ENCODE measurements around the gene MED12L.
A peak's percentile ranks its signal among the peaks of the same experiment; 100 is the strongest.

The MED12L gene

GRCh38 chr3:151459358-151459757, 373.9 kb downstream of the MED12L start:
- Histone ChIP-seq H4K20me1 (no peaks in the 10 kb centered on the region), H3K27me3 (no peaks in the 10 kb centered on the region), H3K27ac (no peak overlapping the region), H3K36me3 (no peaks in the 10 kb centered on the region), H3K4me3 (no peak overlapping the region), H3K9ac (no peak overlapping the region), H3K9me3 (no peaks in the 10 kb centered on the region), H3K4me2 (no peak overlapping the region), H3K4me1 (peaks cover 7% of the 10 kb centered on the region; the same call in 1 of the 2 replicates)
- TF ChIP-seq Cebpa-rat (IDR thresholded peaks at IDR 0.05) = no peak

GRCh38 chr3:151460228-151460627, 374.8 kb downstream of the MED12L start:
- H3K4me3 ChIP-seq = no peak overlapping the region
- H3K9ac ChIP-seq = no peak overlapping the region
- H3K4me2 ChIP-seq = no peak overlapping the region
- no peaks in the 10 kb centered on the region for H3K9me3 ChIP-seq
- no peaks in the 10 kb centered on the region for H3K36me3 ChIP-seq
- no peak overlapping the region for H3K27ac ChIP-seq
- no peaks in the 10 kb centered on the region for H3K27me3 ChIP-seq
- peaks cover 7% of the 10 kb centered on the region; the same call in 1 of the 2 replicates for H3K4me1 ChIP-seq
- no peaks in the 10 kb centered on the region for H4K20me1 ChIP-seq
- no peak for TF ChIP-seq Cebpa-rat (IDR thresholded peaks at IDR 0.05)

GRCh38 chr3:151460774-151461450, 375.4 kb downstream of the MED12L start, which contains the start of gene IGSF10:
IGSF10 (minus strand) TSS chr3:151461061; CDS start chr3:151458709, 2,352 bp downstream.
- no peak within 1 kb of the TSS for H3K27ac ChIP-seq
- TF ChIP-seq Cebpa-rat (IDR thresholded peaks at IDR 0.05) = no peak
- H3K4me3 ChIP-seq = no peak within 1 kb of the TSS
- H3K9me3 ChIP-seq = no peaks in the 10 kb centered on the region
- peak within 1 kb of the TSS; percentile 26; the same call in 1 of the 2 replicates for H3K4me2 ChIP-seq
- H3K9ac ChIP-seq = no peak within 1 kb of the TSS
- no peaks in the 10 kb centered on the region for H4K20me1 ChIP-seq
- H3K36me3 ChIP-seq = no peaks in the 10 kb centered on the region
- no peaks in the 10 kb centered on the region for H3K27me3 ChIP-seq
- peaks cover 7% of the 10 kb centered on the region; the same call in 1 of the 2 replicates for H3K4me1 ChIP-seq

- Histone ChIP-seq H3K4me2 (peak overlapping the region; percentile 26; the same call in 1 of the 2 replicates), H3K9me3 (no peaks in the 10 kb centered on the region), H3K4me3 (no peak overlapping the region), H3K4me1 (peaks cover 14% of the 10 kb centered on the region; the same call in 1 of the 2 replicates), H4K20me1 (no peaks in the 10 kb centered on the region), H3K36me3 (no peaks in the 10 kb centered on the region), H3K27ac (no peak overlapping the region), H3K9ac (no peak overlapping the region), H3K27me3 (no peaks in the 10 kb centered on the region)
- no peak for TF ChIP-seq Cebpa-rat (IDR thresholded peaks at IDR 0.05)
Observed at GRCh38 chr3:151462278-151462780, 376.9 kb downstream of the MED12L start.

- Histone ChIP-seq H3K9ac (no peak overlapping the region), H3K9me3 (no peaks in the 10 kb centered on the region), H3K27ac (no peak overlapping the region), H3K4me2 (no peak overlapping the region), H3K27me3 (no peaks in the 10 kb centered on the region), H3K4me1 (peaks cover 16% of the 10 kb centered on the region; the same call in 1 of the 2 replicates), H4K20me1 (no peaks in the 10 kb centered on the region), H3K36me3 (no peaks in the 10 kb centered on the region), H3K4me3 (no peak overlapping the region)
- no peak for TF ChIP-seq Cebpa-rat (IDR thresholded peaks at IDR 0.05)
Observed at GRCh38 chr3:151462991-151463390, 377.5 kb downstream of the MED12L start.

GRCh38 chr3:151467069-151467468, 381.6 kb downstream of the MED12L start:
- Histone ChIP-seq H3K27me3 (no peaks in the 10 kb centered on the region), H3K9ac (no peak overlapping the region), H4K20me1 (no peaks in the 10 kb centered on the region), H3K36me3 (no peaks in the 10 kb centered on the region), H3K27ac (no peak overlapping the region), H3K9me3 (no peaks in the 10 kb centered on the region), H3K4me2 (no peak overlapping the region; the same call in 1 of the 2 replicates), H3K4me1 (peaks cover 11% of the 10 kb centered on the region; the same call in 1 of the 2 replicates), H3K4me3 (no peak overlapping the region)
- TF ChIP-seq Cebpa-rat (IDR thresholded peaks at IDR 0.05) = no peak

GRCh38 chr3:151468284-151468917, 382.9 kb downstream of the MED12L start:
- H3K9ac ChIP-seq = no peak overlapping the region
- TF ChIP-seq Cebpa-rat (IDR thresholded peaks at IDR 0.05) = no peak
- no peaks in the 10 kb centered on the region for H3K36me3 ChIP-seq
- no peak overlapping the region for H3K4me2 ChIP-seq
- no peaks in the 10 kb centered on the region for H3K27me3 ChIP-seq
- no peak overlapping the region for H3K27ac ChIP-seq
- peaks cover 9% of the 10 kb centered on the region; the same call in 1 of the 2 replicates for H3K4me1 ChIP-seq
- H3K4me3 ChIP-seq = no peak overlapping the region
- no peaks in the 10 kb centered on the region for H4K20me1 ChIP-seq
- no peaks in the 10 kb centered on the region for H3K9me3 ChIP-seq

GRCh38 chr3:151476344-151477018, 391.0 kb downstream of the MED12L start:
- no peak for TF ChIP-seq Cebpa-rat (IDR thresholded peaks at IDR 0.05)
- H3K36me3 ChIP-seq = no peaks in the 10 kb centered on the region
- H3K4me3 ChIP-seq = no peak overlapping the region
- peak overlapping the region; percentile 63 for H3K4me2 ChIP-seq
- no peaks in the 10 kb centered on the region for H3K27me3 ChIP-seq
- peak overlapping the region; percentile 64 for H3K27ac ChIP-seq
- no peaks in the 10 kb centered on the region for H4K20me1 ChIP-seq
- H3K9me3 ChIP-seq = peaks cover 9% of the 10 kb centered on the region
- H3K4me1 ChIP-seq = peaks cover 15% of the 10 kb centered on the region
- H3K9ac ChIP-seq = no peak overlapping the region

- TF ChIP-seq Cebpa-rat (IDR thresholded peaks at IDR 0.05) = no peak
- Histone ChIP-seq H3K4me1 (peaks cover 15% of the 10 kb centered on the region), H3K27me3 (no peaks in the 10 kb centered on the region), H3K4me2 (no peak overlapping the region), H3K4me3 (no peak overlapping the region), H3K9me3 (peaks cover 22% of the 10 kb centered on the region), H3K36me3 (no peaks in the 10 kb centered on the region), H3K27ac (no peak overlapping the region), H4K20me1 (no peaks in the 10 kb centered on the region), H3K9ac (no peak overlapping the region)
Observed at GRCh38 chr3:151477591-151478334, 392.3 kb downstream of the MED12L start.

Data from BLaER1 (cell line).